ENCODE data around the gene SMAD2.
A peak's percentile ranks its signal among the peaks of the same experiment; 100 is the strongest.

- TF ChIP-seq CTCF (IDR thresholded peaks at IDR 0.05) (peak in 1 of 4 donors; percentile 9), POLR2A (IDR thresholded peaks at IDR 0.05) (no peak)
Observed at GRCh38 chr18:47931718-47932103, 1.3 kb upstream of the SMAD2 start.

Data from right lobe of liver (tissue), 4 donors.